GM19395 (cell line): Measurements from ENCODE around the gene GOLGA8T.
"Not testable (repeated sequence)": the region's sequence is repeated elsewhere in the genome, so short reads cannot be mapped to it uniquely, and the experiment has no call there.

ENCODE experiments used
- ATAC-seq: cut with Tn5 transposase; IDR thresholded peaks from one replicate; pipeline ENCODE4 v1.9.1; 2021; ENCODE audit warnings: mild to moderate bottlenecking, moderate library complexity; ENCODE audit not compliant: unreplicated experiment

The GOLGA8T gene

GRCh38 chr15:30134751-30135150, at the start of gene GOLGA8T:
TSS of gene GOLGA8T (plus strand) at chr15:30135051. CDS start at chr15:30135149, 98 bp downstream.
- ATAC-seq, result not testable (repeated sequence)

GRCh38 chr15:30097827-30098226, 37.0 kb upstream of the GOLGA8T start:
- ATAC-seq, result not testable (repeated sequence)

- not testable (repeated sequence) for ATAC-seq
Observed at GRCh38 chr15:30102890-30103289, 32.0 kb upstream of the GOLGA8T start.

- ATAC-seq, result not testable (repeated sequence)
Observed at GRCh38 chr15:30103941-30104507, 30.8 kb upstream of the GOLGA8T start.

GRCh38 chr15:30110591-30110990, 24.3 kb upstream of the GOLGA8T start:
- not testable (repeated sequence) for ATAC-seq

GRCh38 chr15:30130066-30130465, 4.8 kb upstream of the GOLGA8T start:
- not testable (repeated sequence) for ATAC-seq

GRCh38 chr15:30143246-30143645, 8.4 kb downstream of the GOLGA8T start:
- ATAC-seq, result not testable (repeated sequence)

- ATAC-seq, result not testable (repeated sequence)
Observed at GRCh38 chr15:30149891-30150290, 15.0 kb downstream of the GOLGA8T start.

GRCh38 chr15:30162479-30163357, 27.9 kb downstream of the GOLGA8T start:
- not testable (repeated sequence) for ATAC-seq

GRCh38 chr15:30163759-30164158, 28.9 kb downstream of the GOLGA8T start:
- ATAC-seq, result not testable (repeated sequence)

GRCh38 chr15:30164257-30164656, 29.4 kb downstream of the GOLGA8T start:
- not testable (repeated sequence) for ATAC-seq

GRCh38 chr15:30167403-30167802, 32.6 kb downstream of the GOLGA8T start:
- not testable (repeated sequence) for ATAC-seq

- not testable (repeated sequence) for ATAC-seq
Observed at GRCh38 chr15:30167886-30168285, 33.0 kb downstream of the GOLGA8T start.

- not testable (repeated sequence) for ATAC-seq
Observed at GRCh38 chr15:30171452-30171851, 36.6 kb downstream of the GOLGA8T start.

- peak; percentile 73 for ATAC-seq
Observed at GRCh38 chr15:30173041-30173608, 38.3 kb downstream of the GOLGA8T start.

- not testable (repeated sequence) for ATAC-seq
Observed at GRCh38 chr15:30175291-30175690, 40.4 kb downstream of the GOLGA8T start.

- ATAC-seq, result not testable (repeated sequence)
Observed at GRCh38 chr15:30176613-30177012, 41.8 kb downstream of the GOLGA8T start.

- ATAC-seq, result not testable (repeated sequence)
Observed at GRCh38 chr15:30179814-30180213, 45.0 kb downstream of the GOLGA8T start.

GRCh38 chr15:30185495-30185894, 50.6 kb downstream of the GOLGA8T start:
- not testable (repeated sequence) for ATAC-seq

- not testable (repeated sequence) for ATAC-seq
Observed at GRCh38 chr15:30187429-30187828, 52.6 kb downstream of the GOLGA8T start.

- not testable (repeated sequence) for ATAC-seq
Observed at GRCh38 chr15:30189754-30190153, 54.9 kb downstream of the GOLGA8T start.
